HG02642 (cell line): Measurements from ENCODE around the gene MED20.

ENCODE experiments used
- ATAC-seq: cut with Tn5 transposase; IDR thresholded peaks from one replicate; pipeline ENCODE4 v1.9.1; 2021; ENCODE audit warnings: mild to moderate bottlenecking; ENCODE audit not compliant: unreplicated experiment, poor library complexity

MED20 gene

GRCh38 chr6:41859356-41859755 is 61.6 kb downstream of the MED20 start:
- ATAC-seq: no peak

GRCh38 chr6:41858703-41859102 is 62.2 kb downstream of the MED20 start:
- no peak for ATAC-seq
